ENCODE measurements around the gene PGD.

DNA sequence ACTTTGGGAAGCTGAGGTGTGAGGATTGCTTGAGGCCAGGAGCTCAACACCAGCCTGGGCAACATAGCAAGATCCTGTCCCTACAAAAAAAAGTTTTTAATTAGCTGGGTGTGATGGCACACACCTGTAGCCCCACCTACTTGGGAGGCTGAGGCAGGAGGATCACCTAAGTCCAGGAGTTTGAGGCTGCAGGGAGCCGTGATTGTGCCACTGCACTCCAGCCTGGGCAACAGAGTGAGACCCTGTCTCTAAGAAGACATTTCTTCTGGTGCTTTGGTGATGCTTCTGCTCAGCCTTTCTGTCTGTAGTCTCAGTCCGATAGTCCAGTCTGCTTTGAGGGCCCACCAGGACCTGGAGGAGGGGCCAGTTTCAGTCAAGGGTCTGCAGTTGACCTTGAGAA, 8.3 kb downstream of the PGD start:
- TF ChIP-seq, protein P1, sequence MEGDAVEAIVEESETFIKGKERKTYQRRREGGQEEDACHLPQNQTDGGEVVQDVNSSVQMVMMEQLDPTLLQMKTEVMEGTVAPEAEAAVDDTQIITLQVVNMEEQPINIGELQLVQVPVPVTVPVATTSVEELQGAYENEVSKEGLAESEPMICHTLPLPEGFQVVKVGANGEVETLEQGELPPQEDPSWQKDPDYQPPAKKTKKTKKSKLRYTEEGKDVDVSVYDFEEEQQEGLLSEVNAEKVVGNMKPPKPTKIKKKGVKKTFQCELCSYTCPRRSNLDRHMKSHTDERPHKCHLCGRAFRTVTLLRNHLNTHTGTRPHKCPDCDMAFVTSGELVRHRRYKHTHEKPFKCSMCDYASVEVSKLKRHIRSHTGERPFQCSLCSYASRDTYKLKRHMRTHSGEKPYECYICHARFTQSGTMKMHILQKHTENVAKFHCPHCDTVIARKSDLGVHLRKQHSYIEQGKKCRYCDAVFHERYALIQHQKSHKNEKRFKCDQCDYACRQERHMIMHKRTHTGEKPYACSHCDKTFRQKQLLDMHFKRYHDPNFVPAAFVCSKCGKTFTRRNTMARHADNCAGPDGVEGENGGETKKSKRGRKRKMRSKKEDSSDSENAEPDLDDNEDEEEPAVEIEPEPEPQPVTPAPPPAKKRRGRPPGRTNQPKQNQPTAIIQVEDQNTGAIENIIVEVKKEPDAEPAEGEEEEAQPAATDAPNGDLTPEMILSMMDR (IDR thresholded peaks at IDR 0.05), result no peak
- TF ChIP-seq POLR2A (IDR thresholded peaks at IDR 0.05), result no peak

Measured in suprapubic skin (tissue), 3 donors.